PC-9 (cell line): ENCODE data around the gene C16orf82.

Experiments
- EZH2 ChIP-seq: fragments of 200-600 bp; sonication (generic); IDR thresholded peaks from 2 replicates; pipeline ENCODE4 v1.8.0; 2017; ENCODE audit warnings: antibody characterized with exemption, low read depth
- TF ChIP-seq, protein P1 (sequence below): fragments of 200-600 bp; sonication (generic); conservative IDR thresholded peaks from 2 replicates; pipeline ENCODE4 v1.6.1; 2017; ENCODE audit warnings: mixed run types, antibody characterized with exemption, mild to moderate bottlenecking, moderate library complexity

- TF ChIP-seq, protein P1, sequence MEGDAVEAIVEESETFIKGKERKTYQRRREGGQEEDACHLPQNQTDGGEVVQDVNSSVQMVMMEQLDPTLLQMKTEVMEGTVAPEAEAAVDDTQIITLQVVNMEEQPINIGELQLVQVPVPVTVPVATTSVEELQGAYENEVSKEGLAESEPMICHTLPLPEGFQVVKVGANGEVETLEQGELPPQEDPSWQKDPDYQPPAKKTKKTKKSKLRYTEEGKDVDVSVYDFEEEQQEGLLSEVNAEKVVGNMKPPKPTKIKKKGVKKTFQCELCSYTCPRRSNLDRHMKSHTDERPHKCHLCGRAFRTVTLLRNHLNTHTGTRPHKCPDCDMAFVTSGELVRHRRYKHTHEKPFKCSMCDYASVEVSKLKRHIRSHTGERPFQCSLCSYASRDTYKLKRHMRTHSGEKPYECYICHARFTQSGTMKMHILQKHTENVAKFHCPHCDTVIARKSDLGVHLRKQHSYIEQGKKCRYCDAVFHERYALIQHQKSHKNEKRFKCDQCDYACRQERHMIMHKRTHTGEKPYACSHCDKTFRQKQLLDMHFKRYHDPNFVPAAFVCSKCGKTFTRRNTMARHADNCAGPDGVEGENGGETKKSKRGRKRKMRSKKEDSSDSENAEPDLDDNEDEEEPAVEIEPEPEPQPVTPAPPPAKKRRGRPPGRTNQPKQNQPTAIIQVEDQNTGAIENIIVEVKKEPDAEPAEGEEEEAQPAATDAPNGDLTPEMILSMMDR = no peak
- TF ChIP-seq EZH2 = no peak
Measured at GRCh38 chr16:27108051-27108770, 41.5 kb downstream of the C16orf82 start.
